Liver (tissue), 9 donors: ENCODE data around the gene SYT5. TPM values are rescaled to one million over a fixed set of nuclear protein-coding genes. Genes with fewer than 3 reads are reported as not detected.

ENCODE experiments used
- DNase-seq: peaks from one replicate; pipeline ENCODE4 v3.0.0-alpha.2; 2017; ENCODE audit warnings: low spot score
- H3K27ac ChIP-seq, 2 donors: one replicate each; pipeline ENCODE4 v1.7.0; 2013; ENCODE audit warnings: inconsistent platforms in 2 of 2, low read length in 2 of 2, control low read depth in 1 of 2, low read depth in 1 of 2, mild to moderate bottlenecking in 1 of 2
- H3K27me3 ChIP-seq, 4 donors: one replicate each; pipeline versions ENCODE4 v1.6.1 to v1.7.0; 2013; ENCODE audit warnings: low read length in 3 of 4, inconsistent platforms in 1 of 4, mild to moderate bottlenecking in 1 of 4, moderate library complexity in 1 of 4; ENCODE audit not compliant: control insufficient read depth in 4 of 4, insufficient read depth in 4 of 4
- H3K36me3 ChIP-seq, 4 donors: one replicate each; pipeline versions ENCODE4 v1.6.1 to v1.7.0; 2013; ENCODE audit warnings: low read length in 3 of 4, mild to moderate bottlenecking in 3 of 4, low read depth in 1 of 4, moderate library complexity in 1 of 4; ENCODE audit not compliant: control insufficient read depth in 4 of 4, insufficient read depth in 3 of 4
- H3K4me1 ChIP-seq, 4 donors: one replicate each; pipeline versions ENCODE4 v1.6.1 to v1.7.0; 2013; ENCODE audit warnings: low read length in 3 of 4, mild to moderate bottlenecking in 3 of 4, moderate library complexity in 1 of 4; ENCODE audit not compliant: control insufficient read depth in 4 of 4, insufficient read depth in 4 of 4
- H3K4me3 ChIP-seq, 3 donors: one replicate each; pipeline versions ENCODE4 v1.6.1 to v1.7.0; 2013; ENCODE audit warnings: low read length in 3 of 3, control low read depth in 1 of 3, low read depth in 1 of 3, mild to moderate bottlenecking in 1 of 3
- H3K9ac ChIP-seq, 2 donors: one replicate each; pipeline ENCODE4 v1.7.0; 2013; ENCODE audit warnings: low read length in 2 of 2, mild to moderate bottlenecking in 2 of 2, moderate library complexity in 2 of 2, control low read depth in 1 of 2, low read depth in 1 of 2
- H3K9me3 ChIP-seq, 4 donors: one replicate each; pipeline versions ENCODE4 v1.6.1 to v1.7.0; 2013; ENCODE audit warnings: low read length in 3 of 4; ENCODE audit not compliant: control insufficient read depth in 4 of 4
- EGR1 ChIP-seq, 2 donors: IDR thresholded peaks; 2 replicates each; pipeline ENCODE4 v1.6.1; 2016 to 2018; ENCODE audit warnings: antibody characterized with exemption in 2 of 2, low read depth in 2 of 2
- FOXA2 ChIP-seq: IDR thresholded peaks from 2 replicates; pipeline ENCODE4 v1.6.1; 2016; ENCODE audit warnings: antibody characterized with exemption
- GABPA ChIP-seq, 2 donors: IDR thresholded peaks in 1 of 2; conservative IDR thresholded peaks in 1 of 2; 2 replicates each; pipeline ENCODE4 v1.6.1; 2016; ENCODE audit warnings: antibody characterized with exemption in 2 of 2, mild to moderate bottlenecking in 1 of 2, moderate library complexity in 1 of 2
- HNF4A ChIP-seq, 2 donors: conservative IDR thresholded peaks; 2 replicates each; pipeline ENCODE4 v1.6.1; 2016; ENCODE audit warnings: antibody characterized with exemption in 2 of 2, mild to moderate bottlenecking in 2 of 2
- HNF4G ChIP-seq: IDR thresholded peaks from 2 replicates; pipeline ENCODE4 v1.6.1; 2016; ENCODE audit warnings: antibody characterized with exemption
- NR2F2 ChIP-seq: IDR thresholded peaks from 2 replicates; pipeline ENCODE4 v1.6.1; 2016; ENCODE audit warnings: antibody characterized with exemption
- RAD21 ChIP-seq, 2 donors: IDR thresholded peaks; 2 replicates each; pipeline ENCODE4 v1.6.1; 2016; ENCODE audit warnings: antibody characterized with exemption in 2 of 2, mild to moderate bottlenecking in 2 of 2
- RXRA ChIP-seq, 2 donors: IDR thresholded peaks; 2 replicates each; pipeline ENCODE4 v1.6.1; 2017 to 2018; ENCODE audit warnings: antibody characterized with exemption in 2 of 2, mild to moderate bottlenecking in 1 of 2
- TAF1 ChIP-seq: conservative IDR thresholded peaks from 2 replicates; pipeline ENCODE4 v1.6.1; 2016; ENCODE audit warnings: antibody characterized with exemption, mild to moderate bottlenecking
- YY1 ChIP-seq: IDR thresholded peaks from 2 replicates; pipeline ENCODE4 v1.6.1; 2016; ENCODE audit warnings: antibody characterized with exemption, mild to moderate bottlenecking
- ZBTB33 ChIP-seq: IDR thresholded peaks from 2 replicates; pipeline ENCODE4 v1.6.1; 2016; ENCODE audit warnings: antibody characterized with exemption
- WGBS: extraction: QIAGEN DNeasy Blood & Tissue Kit; methylation state at CpG from one replicate; pipeline ENCODE4 v1.1.7; 2013; 5-methylcytosine and 5-hydroxymethylcytosine counted together
- polyA plus RNA-seq, 2 donors: library from polyadenylated mRNA; stranded (reverse) in 1 of 2; unstranded in 1 of 2; fragments of 200-250 nt in 1 of 2; fragments of >200 nt in 1 of 2; fragmentation: Nextera tagmentation in 1 of 2; extraction: Ambion mirVana in 1 of 2; gene quantifications; one replicate each; pipeline versions ENCODE4 v1.2.1 to v1.2.3, GENCODE V29; 2013 to 2015
- total RNA-seq, 2 donors: library from RNA; depleted of rRNA; stranded (reverse); fragments of >200 nt; gene quantifications; one replicate each; pipeline ENCODE4 v1.2.3, GENCODE V29; 2014
- TF ChIP-seq, protein P1 (sequence below): IDR thresholded peaks from 2 replicates; pipeline ENCODE4 v1.6.1; 2016; ENCODE audit warnings: antibody characterized with exemption
- TF ChIP-seq, protein P2 (sequence below): fragments of 150-350 bp; IDR thresholded peaks from 2 replicates; pipeline ENCODE4 v1.5.1; 2017; ENCODE audit warnings: improper control_type of control experiment, low read depth, low read length; ENCODE audit not compliant: missing input control
- TF ChIP-seq, protein P3 (sequence below): IDR thresholded peaks from 2 replicates; pipeline ENCODE4 v1.6.1; 2016; ENCODE audit warnings: antibody characterized with exemption, mild to moderate bottlenecking
- TF ChIP-seq, protein P4 (sequence below): IDR thresholded peaks from 2 replicates; pipeline ENCODE4 v1.6.1; 2016; ENCODE audit warnings: antibody characterized with exemption
- donor health status: healthy.
- donor health status: healthy.
- donor health status: healthy.
- donor health status: healthy.
- donor health status: healthy.

The SYT5 gene
- total and polyA plus RNA-seq, 4 donors, result under 0.01 TPM; not detected in 3

- peaks cover 2 to 5% (median 4%) of the 10 kb centered on the region in 4 donors for H3K27me3 ChIP-seq
- H3K9me3 ChIP-seq, result no peaks in the 10 kb centered on the region
- no peak overlapping the region for H3K4me3 ChIP-seq
- no peak for TF ChIP-seq NR2F2
- TF ChIP-seq, protein P1, sequence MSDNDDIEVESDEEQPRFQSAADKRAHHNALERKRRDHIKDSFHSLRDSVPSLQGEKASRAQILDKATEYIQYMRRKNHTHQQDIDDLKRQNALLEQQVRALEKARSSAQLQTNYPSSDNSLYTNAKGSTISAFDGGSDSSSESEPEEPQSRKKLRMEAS, result no peak
- TF ChIP-seq FOXA2, result no peak
- TF ChIP-seq TAF1, result no peak
- TF ChIP-seq ZBTB33, result no peak
- TF ChIP-seq HNF4G, result no peak
- TF ChIP-seq, protein P2, sequence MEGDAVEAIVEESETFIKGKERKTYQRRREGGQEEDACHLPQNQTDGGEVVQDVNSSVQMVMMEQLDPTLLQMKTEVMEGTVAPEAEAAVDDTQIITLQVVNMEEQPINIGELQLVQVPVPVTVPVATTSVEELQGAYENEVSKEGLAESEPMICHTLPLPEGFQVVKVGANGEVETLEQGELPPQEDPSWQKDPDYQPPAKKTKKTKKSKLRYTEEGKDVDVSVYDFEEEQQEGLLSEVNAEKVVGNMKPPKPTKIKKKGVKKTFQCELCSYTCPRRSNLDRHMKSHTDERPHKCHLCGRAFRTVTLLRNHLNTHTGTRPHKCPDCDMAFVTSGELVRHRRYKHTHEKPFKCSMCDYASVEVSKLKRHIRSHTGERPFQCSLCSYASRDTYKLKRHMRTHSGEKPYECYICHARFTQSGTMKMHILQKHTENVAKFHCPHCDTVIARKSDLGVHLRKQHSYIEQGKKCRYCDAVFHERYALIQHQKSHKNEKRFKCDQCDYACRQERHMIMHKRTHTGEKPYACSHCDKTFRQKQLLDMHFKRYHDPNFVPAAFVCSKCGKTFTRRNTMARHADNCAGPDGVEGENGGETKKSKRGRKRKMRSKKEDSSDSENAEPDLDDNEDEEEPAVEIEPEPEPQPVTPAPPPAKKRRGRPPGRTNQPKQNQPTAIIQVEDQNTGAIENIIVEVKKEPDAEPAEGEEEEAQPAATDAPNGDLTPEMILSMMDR, result no peak
- TF ChIP-seq, protein P3, sequence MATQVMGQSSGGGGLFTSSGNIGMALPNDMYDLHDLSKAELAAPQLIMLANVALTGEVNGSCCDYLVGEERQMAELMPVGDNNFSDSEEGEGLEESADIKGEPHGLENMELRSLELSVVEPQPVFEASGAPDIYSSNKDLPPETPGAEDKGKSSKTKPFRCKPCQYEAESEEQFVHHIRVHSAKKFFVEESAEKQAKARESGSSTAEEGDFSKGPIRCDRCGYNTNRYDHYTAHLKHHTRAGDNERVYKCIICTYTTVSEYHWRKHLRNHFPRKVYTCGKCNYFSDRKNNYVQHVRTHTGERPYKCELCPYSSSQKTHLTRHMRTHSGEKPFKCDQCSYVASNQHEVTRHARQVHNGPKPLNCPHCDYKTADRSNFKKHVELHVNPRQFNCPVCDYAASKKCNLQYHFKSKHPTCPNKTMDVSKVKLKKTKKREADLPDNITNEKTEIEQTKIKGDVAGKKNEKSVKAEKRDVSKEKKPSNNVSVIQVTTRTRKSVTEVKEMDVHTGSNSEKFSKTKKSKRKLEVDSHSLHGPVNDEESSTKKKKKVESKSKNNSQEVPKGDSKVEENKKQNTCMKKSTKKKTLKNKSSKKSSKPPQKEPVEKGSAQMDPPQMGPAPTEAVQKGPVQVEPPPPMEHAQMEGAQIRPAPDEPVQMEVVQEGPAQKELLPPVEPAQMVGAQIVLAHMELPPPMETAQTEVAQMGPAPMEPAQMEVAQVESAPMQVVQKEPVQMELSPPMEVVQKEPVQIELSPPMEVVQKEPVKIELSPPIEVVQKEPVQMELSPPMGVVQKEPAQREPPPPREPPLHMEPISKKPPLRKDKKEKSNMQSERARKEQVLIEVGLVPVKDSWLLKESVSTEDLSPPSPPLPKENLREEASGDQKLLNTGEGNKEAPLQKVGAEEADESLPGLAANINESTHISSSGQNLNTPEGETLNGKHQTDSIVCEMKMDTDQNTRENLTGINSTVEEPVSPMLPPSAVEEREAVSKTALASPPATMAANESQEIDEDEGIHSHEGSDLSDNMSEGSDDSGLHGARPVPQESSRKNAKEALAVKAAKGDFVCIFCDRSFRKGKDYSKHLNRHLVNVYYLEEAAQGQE, result no peak
- no peak for TF ChIP-seq GABPA (IDR thresholded peaks at IDR 0.05 in 1 of 2, conservative IDR thresholded peaks at IDR 0.05 in 1 of 2)
- TF ChIP-seq YY1, result no peak
- TF ChIP-seq HNF4A (conservative IDR thresholded peaks at IDR 0.05), result no peak
- TF ChIP-seq, protein P4, sequence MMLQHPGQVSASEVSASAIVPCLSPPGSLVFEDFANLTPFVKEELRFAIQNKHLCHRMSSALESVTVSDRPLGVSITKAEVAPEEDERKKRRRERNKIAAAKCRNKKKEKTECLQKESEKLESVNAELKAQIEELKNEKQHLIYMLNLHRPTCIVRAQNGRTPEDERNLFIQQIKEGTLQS, result no peak
- TF ChIP-seq RXRA (IDR thresholded peaks at IDR 0.05), result no peak
- no peak for TF ChIP-seq EGR1 (IDR thresholded peaks at IDR 0.05; ENCODE audit: low read depth in 2 of 2)
- no peak for TF ChIP-seq RAD21 (IDR thresholded peaks at IDR 0.05)
- DNase-seq, result no peak
- 86% methylated on average over 20 of the region's 20 CpGs for WGBS
- H3K9ac ChIP-seq, result no peak overlapping the region
- peaks cover 0 to 7% (median 0%) of the 10 kb centered on the region in 4 donors for H3K36me3 ChIP-seq
- H3K27ac ChIP-seq, result no peak overlapping the region
- H3K4me1 ChIP-seq, result peaks cover 2 to 8% (median 7%) of the 10 kb centered on the region in 4 donors
Measured at GRCh38 chr19:55181740-55182139, 1.7 kb upstream of the SYT5 start.
